AML-193 (cell line): Measurements from ENCODE around the gene OLFML2B.
A peak's percentile ranks its signal among the peaks of the same experiment; 100 is the strongest.
"Not testable (repeated sequence)": the region's sequence is repeated elsewhere in the genome, so short reads cannot be mapped to it uniquely, and the experiment has no call there.

ENCODE experiments used
- DNase-seq, 2 experiments: peaks; one replicate each; lab custom pipeline; 2025; lab: John Stamatoyannopoulos, UW

The OLFML2B gene

DNA sequence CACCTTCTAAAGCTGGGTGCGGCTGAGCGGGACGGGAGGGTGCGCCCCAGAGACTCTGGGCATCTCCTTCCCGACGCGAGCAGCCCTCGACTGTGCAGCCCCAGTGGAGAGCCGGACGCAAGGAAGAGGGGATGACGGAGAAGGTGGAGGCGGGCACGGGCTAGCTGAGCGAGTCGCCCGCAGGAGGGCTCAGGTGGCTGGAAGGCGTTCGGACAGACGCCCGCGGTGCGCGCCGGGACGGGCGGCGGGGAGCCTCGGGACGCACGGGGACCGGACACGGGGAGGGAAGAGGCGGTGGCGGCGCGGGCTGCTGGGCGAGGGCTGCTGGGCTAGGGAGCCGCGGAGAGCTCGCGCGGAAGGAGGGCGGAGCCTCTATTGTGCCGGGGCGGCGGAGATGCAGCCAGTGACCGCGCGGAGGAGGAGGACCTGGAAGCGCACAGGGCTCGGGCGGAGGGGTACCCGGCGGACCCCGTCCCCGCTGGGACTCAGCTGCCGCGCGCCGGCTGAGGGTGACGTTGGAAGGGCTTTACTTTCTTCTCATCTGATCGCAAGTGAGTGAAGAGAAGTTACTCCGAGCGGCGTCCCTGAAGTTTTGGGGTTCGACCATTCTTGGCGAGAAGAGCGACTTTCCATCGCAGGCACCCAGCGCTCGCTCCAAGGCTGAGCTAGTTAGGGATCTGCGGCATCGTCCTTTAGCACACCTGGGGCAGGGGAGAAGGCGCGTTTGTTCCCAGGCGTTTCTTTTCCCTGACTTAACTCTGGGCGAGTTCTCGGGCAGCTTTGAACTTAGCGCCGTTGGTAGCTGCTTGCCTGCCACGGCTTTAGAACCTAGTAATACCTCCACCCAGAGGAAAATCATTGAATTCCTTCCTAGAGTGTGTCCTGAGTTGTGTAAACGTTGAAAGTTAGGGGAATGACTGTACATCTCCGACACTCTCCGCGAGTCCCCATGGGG is at the start of gene OLFML2B:
Gene OLFML2B (minus strand): TSS at position 323 of the 955 bp plus-strand sequence. CDS start 439 bp downstream, outside the sequence.
- peak; percentile 38 to 56 for DNase-seq

DNA sequence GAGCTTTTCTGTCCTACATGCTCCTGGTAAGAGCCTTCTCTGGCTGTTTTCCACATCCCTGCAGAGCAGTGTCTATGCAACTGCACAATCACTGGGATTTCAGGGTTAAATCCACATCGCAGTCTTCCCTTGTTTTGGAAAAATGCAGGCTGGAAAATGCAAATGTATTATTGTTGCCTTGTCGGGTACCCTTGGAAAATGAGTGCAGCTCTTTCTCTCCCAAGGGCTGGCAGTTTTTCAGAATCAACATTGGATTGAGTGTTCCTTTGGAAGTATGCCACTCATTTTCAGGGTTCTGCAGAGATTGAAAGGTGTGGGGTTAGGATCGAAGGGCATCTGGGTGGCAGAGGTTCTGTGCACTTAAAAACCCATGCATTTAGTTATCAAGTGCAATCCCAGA is 49.1 kb upstream of the OLFML2B start:
- no peak for DNase-seq

DNA sequence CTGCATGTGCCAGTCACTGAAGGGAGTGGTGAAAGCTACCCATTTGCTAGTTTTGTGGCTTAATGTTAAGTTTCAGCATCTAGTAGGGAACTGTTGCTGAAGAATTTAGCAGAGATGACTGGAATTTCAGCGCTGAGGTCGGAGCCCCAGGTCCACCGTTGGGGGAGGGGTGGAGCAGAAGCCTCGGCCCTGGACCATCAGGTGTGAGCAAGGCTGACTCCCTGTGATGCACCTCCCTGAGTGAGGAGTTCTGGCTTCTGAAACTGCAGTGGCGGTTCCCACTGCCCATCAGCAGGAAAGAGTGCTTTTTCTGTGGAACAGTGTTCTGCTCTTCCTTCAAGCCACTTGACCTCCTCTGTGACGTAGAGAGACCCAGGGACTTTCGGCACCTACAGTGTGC is 47.2 kb upstream of the OLFML2B start:
- DNase-seq = no peak

DNA sequence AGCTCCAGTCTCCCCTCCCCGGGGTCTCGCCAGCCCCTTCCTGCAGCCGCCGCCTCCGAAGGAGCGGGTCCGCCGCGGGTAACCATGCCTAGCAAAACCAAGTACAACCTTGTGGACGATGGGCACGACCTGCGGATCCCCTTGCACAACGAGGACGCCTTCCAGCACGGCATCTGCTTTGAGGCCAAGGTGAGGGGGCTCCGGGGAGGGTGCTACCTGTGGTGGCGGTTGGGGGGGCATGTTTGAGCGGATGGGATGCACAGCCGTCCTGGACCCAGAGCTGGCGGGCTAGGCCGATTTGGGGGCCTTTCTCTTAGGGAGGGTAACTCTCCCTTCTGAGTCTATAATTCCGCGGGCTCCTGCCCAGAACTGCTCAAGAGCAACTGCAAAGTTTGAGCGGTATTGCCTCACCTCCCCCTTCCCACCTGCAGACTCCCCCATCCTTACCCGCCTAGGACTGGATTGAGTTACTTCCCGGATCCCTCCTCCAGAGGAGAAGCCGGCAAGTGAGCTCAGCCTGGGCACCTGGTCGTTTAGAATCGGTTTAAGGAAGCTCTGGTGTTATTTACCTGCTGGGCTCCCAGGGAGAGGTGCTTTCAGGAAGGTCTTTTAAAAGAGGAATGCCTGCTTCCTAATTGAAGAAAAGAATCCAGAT is 46.6 kb upstream of the OLFML2B start:
- DNase-seq = no peak

DNA sequence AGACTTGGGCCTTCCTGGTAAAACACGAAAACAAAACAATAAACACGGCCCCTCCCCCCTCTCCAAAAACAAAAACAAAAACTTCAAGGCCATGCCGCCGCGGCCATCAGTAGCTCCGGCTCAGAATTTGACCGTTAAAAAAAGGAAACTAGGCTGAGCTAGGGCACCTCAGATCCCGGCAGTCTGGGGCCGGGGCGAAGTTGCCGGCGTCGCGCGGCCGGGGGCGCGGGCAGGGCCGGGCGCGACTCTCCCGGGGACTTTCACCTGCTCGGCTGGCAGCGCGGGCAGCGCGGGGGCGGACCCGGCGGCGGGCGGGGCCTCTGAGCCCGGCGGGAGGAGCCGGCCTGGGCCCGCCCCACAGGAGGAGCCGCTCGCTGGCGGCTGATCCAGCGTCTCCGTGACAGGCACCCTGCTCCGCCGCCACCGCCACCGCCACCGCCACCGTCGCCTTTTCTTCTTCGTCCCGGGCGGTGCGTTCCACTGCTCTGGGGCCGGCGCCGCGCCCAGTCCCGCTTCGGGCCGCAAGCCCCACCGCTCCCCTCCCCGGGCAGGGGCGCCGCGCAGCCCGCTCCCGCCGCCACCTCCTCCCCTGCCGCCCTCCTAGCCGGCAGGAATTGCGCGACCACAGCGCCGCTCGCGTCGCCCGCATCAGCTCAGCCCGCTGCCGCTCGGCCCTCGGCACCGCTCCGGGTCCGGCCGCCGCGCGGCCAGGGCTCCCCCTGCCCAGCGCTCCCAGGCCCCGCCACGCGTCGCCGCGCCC is 45.8 kb upstream of the OLFML2B start, which contains the start of gene NOS1AP:
Gene NOS1AP (plus strand): TSS at position 358 of the 760 bp plus-strand sequence. CDS start 487 bp downstream, outside the sequence.
- DNase-seq = peak; percentile 61 to 63

GRCh38 chr1:162068301-162068700 is 44.6 kb upstream of the OLFML2B start:
- DNase-seq = no peak

DNA sequence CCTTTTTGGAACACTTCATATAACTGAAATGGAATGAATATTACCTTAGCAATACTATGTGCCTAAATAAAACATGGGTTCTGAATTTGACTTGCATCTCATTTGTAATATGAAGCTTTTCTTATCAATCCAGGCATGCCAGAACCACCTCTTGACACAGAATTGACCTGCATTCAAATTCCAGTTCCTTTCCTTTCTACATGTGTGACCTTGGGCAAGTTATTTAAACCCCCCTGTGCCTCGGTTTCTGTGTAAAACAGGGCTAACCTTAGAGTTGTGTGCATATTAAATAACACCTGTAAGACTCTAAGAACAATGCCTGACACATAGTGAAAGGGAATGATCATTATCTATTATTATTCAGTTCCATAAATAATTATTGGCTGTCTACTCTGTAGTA is 43.8 kb upstream of the OLFML2B start:
- DNase-seq = no peak

GRCh38 chr1:162066836-162067235 is 43.2 kb upstream of the OLFML2B start:
- DNase-seq = not testable (repeated sequence)

- peak in 1 of 2 experiments; percentile 10 for DNase-seq
Observed at GRCh38 chr1:162065016-162065415, 41.3 kb upstream of the OLFML2B start.

DNA sequence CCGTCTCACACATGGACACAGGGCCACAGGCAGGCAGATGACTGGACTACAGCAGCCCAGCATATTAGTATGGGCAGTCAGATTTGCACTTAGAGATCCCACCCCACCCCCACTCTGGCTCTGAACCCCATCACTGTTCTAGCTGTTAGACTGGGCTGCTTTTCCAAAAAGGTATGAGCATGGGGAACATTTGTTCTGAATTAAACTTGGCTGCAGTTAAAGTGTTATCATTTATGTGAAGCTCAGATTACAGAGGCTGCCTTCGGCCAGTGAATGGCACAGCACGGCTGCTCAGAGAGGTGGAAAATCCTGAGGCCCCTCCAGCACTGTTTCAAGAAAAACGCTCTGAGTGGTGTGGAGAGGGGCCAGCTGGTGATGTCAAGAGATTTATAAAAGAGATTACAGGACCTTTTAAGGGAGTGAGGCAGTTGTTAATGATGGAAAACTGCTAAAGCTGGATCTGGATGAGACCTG is 38.9 kb upstream of the OLFML2B start:
- DNase-seq = no peak

DNA sequence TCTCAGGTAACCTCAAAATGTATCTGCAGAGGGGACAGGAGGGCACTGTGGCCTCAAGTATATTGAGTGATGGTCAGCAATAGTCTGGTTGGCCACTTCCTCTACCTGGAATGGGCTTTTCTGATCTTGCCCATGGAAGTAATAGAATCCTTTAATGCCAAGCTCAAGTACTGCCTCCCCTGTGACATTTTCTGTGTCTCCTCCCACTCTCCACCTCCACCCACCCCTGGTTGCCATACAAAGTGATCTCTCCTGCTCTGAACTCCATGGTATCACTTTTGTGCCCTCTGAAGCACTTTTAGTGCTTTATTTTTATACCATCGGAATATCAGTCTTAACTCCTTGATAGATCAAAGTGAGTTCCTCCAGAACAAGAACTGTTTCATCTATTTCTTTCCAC is 36.6 kb upstream of the OLFML2B start:
- DNase-seq = no peak

- no peak for DNase-seq
Observed at GRCh38 chr1:162059721-162060120, 36.1 kb upstream of the OLFML2B start.

DNA sequence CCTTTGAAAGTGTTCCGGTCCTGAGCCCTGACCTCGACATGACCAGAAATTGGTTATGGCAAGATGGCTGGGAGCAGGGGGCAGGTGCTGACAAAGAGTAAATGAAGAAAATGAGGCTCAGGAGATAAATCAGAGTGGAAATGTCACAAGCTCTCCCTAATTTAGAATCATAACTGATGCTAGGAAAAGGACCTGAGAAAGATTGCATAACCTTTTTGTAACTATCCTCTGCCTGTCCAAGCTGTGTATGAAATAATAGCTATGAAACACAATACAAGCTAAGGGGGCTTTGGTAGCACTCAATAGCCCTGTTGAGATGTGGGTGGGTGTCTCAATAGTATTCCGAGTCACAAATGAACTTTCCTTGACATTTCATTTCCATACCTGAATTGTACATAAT is 32.9 kb upstream of the OLFML2B start:
- no peak for DNase-seq

- DNase-seq = peak; percentile 70 to 75
Observed at GRCh38 chr1:162056043-162056442, 32.4 kb upstream of the OLFML2B start.

DNA sequence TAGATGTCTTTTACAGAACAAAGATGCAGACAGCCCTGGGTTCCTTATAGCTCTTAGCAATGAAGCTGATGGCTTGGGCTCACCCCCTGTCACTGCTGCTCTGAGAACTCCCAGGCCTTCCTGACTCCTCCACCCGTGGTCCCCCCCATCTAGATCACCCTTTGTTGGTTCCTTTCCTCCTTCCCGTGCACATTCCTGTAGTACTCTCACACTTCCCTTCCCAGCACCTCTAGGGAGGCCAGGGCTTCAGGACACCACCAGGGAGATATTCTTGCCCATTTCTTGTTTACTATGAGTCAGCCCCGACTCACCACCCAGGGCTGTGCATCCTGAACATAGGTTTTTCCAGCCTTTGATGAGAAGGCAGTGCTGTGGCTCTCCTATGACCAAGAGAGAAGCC is 31.4 kb upstream of the OLFML2B start:
- DNase-seq = no peak

DNA sequence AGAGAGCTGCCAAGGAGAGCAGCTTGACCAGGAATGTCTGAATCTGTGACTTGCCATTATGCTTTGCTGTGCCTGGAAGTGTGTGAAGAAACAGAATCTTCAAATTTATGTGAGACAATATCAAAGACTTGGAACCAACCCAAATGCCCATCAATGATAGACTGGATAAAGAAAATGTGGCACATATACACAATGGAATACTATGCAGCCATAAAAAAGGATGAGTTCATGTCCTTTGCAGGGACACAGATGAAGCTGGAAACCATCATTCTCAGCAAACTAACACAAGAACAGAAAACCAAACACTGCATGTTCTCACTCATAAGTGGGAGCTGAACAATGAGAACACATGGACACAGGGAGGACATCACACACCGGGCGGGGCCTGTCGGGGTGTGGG is 30.3 kb upstream of the OLFML2B start:
- not testable (repeated sequence) for DNase-seq

- DNase-seq = no peak
Observed at GRCh38 chr1:162046921-162047320, 23.3 kb upstream of the OLFML2B start.

DNA sequence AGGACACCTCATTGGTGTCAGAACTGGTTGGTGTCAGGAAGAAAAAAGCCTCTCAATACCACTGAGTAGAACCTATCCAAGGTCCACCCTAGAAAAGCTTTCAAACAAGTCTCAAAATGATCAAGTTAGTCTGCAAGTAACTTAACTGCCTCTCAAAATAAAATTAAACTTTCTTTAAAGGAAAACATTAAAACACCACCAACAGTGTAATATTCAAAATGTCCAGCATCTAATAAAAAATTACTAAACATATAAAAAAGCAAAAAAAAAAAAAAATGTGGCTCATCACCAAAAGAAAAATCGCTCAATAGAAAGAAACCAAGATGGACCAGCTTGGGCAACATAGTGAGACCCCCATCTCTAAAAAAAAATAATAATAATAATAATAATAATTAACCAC is 18.7 kb upstream of the OLFML2B start:
- no peak for DNase-seq

- peak; percentile 40 to 46 for DNase-seq
Observed at GRCh38 chr1:162040657-162041056, 17.0 kb upstream of the OLFML2B start.

GRCh38 chr1:162040001-162040400 is 16.3 kb upstream of the OLFML2B start:
- DNase-seq = no peak

DNA sequence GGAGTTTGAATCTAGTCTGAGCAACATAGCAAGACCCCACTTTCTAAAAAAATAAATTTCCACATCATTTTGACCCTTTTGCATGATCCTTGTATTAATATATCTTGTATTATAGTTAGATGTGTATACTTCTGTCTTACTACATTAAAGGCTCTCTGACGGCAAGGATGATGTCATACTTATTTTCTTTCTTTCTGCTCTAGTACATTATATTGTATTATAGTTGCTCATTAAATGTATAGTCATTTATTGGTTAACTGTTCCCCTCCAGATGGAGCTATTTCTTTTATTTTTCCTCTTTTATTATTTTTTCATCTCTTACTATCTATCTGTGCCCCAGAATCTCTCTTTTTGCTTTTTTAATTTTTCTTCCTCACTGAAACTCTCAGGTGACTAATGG is 15.0 kb upstream of the OLFML2B start:
- DNase-seq = no peak

DNA sequence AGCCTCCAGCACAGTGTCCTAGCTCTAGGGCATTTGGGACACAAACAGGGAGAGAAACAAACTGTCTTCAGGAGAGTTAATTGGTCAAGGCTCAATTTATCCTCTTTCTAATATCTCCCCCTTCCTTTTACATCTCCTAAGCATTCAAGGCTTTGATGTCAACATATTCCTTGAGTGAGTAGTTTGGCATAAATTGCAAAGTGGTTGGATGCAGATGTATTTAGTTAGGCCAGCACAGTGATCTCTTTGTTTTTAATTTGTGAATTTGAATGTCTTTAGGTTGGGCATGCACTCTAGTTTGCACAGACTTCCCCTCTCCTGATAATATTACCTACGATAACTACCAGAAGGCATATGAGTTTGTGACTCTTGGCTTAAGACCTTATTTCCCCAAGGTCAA is 12.5 kb upstream of the OLFML2B start:
- no peak for DNase-seq
